HCT116 (cell line): ENCODE results near the gene LAMA1. TPM values are rescaled to one million over a fixed set of nuclear protein-coding genes. Genes with fewer than 3 reads are reported as not detected.

Experiments used
- ATAC-seq: fragments of 200-7000 bp; cut with Tn5 transposase; 2 replicates; pipeline ENCODE4 v1.9.1; 2020; ENCODE audit warnings: mild to moderate bottlenecking, moderate library complexity
- BruUV-seq: library from RNA; stranded (reverse); fragments of 400-500 nt; replicated peaks from 2 replicates; lab custom pipeline; 2021; lab: Mats Ljungman, UMichigan
- CTCF ChIA-PET: fragments of 300-600 bp; sonication (Branson Sonifier 250); formaldehyde crosslinking; loops from one replicate; lab custom pipeline; 2021; ENCODE audit warnings: antibody characterized with exemption; lab: Charles Lee
- POLR2A ChIA-PET: fragments of 300-600, 350-600 bp; sonication (Branson Sonifier 250); formaldehyde crosslinking; loops from one replicate; lab custom pipeline; 2021; ENCODE audit warnings: antibody characterized with exemption; lab: Charles Lee
- RAD21 ChIA-PET, 2 experiments: fragments of 300-600 bp; sonication (Branson Sonifier 250); formaldehyde crosslinking; loops; one replicate each; lab custom pipeline; 2023; ENCODE audit warnings: low total read pairs in 2 of 2; ENCODE audit not compliant: uncharacterized antibody in 2 of 2, unreplicated experiment in 2 of 2, low non-redundant PET in 1 of 2; lab: Charles Lee
- DNase-seq: peaks from one replicate; pipeline ENCODE4 v3.0.0-alpha.2; 2010; ENCODE audit warnings: low read depth, low spot score
- H2AFZ ChIP-seq: fragments of 200-600 bp; shearing (Covaris generic), sonication (generic); 2 replicates; pipeline ENCODE4 v1.6.1; 2017; ENCODE audit warnings: low read depth, mixed run types, mixed read lengths, antibody characterized with exemption, low read length; ENCODE audit not compliant: poor library complexity, severe bottlenecking
- H3K27ac ChIP-seq: 2 replicates; pipeline ENCODE4 v1.5.1; 2012; ENCODE audit warnings: low read depth, low read length
- H3K27me3 ChIP-seq: fragments of 200-600 bp; sonication (generic); 2 replicates; pipeline ENCODE4 v1.6.1; 2016; ENCODE audit warnings: mixed run types, low read length, mixed read lengths; ENCODE audit not compliant: insufficient read depth
- H3K36me3 ChIP-seq, 2 experiments: fragments of 200-500 bp in 1 of 2; fragments of 200-600 bp in 1 of 2; sonication (Bioruptor generic) in 1 of 2; sonication (generic) in 1 of 2; 2 replicates each; pipeline versions ENCODE4 v1.5.1 to v1.6.1; 2014 to 2016; ENCODE audit warnings: low read length in 2 of 2, inconsistent platforms in 1 of 2, mixed read lengths in 1 of 2, mixed run types in 1 of 2; ENCODE audit not compliant: insufficient read depth in 2 of 2, control insufficient read depth in 1 of 2
- H3K4me1 ChIP-seq, 2 experiments: fragments of 200-600 bp in 1 of 2; sonication (generic) in 1 of 2; 2 replicates each; pipeline versions ENCODE4 v1.5.1 to v1.6.1; 2012 to 2017; ENCODE audit warnings: low read length in 2 of 2, inconsistent platforms in 1 of 2, mild to moderate bottlenecking in 1 of 2, mixed read lengths in 1 of 2, mixed run types in 1 of 2, moderate library complexity in 1 of 2; ENCODE audit not compliant: insufficient read depth in 2 of 2, control insufficient read depth in 1 of 2
- H3K4me2 ChIP-seq: fragments of 200-600 bp; sonication (generic); 2 replicates; pipeline ENCODE4 v1.6.1; 2017; ENCODE audit warnings: mixed run types, low read length, mixed read lengths
- H3K4me3 ChIP-seq, 2 experiments: fragments of 200-600 bp in 1 of 2; sonication (generic) in 1 of 2; replicated peaks in 1 of 2; 2 replicates each; pipeline ENCODE4 v1.5.1; 2011 to 2016; ENCODE audit warnings: low read length in 2 of 2, control low read depth in 1 of 2, low read depth in 1 of 2, mild to moderate bottlenecking in 1 of 2, mixed read lengths in 1 of 2, mixed run types in 1 of 2
- H3K79me2 ChIP-seq: fragments of 200-600 bp; sonication (generic); 2 replicates; pipeline ENCODE4 v1.6.1; 2017; ENCODE audit warnings: mild to moderate bottlenecking, mixed run types, low read length, moderate library complexity, mixed read lengths; ENCODE audit not compliant: insufficient read depth
- H3K9ac ChIP-seq: fragments of 200-600 bp; sonication (generic); 2 replicates; pipeline ENCODE4 v1.6.1; 2016; ENCODE audit warnings: low read length, mixed read lengths
- H3K9me2 ChIP-seq: fragments of 200-600 bp; sonication (generic), shearing (Covaris generic); 2 replicates; pipeline ENCODE4 v1.6.1; 2017; ENCODE audit warnings: mixed run types, mild to moderate bottlenecking, moderate library complexity; ENCODE audit not compliant: insufficient read depth
- H3K9me3 ChIP-seq, 2 experiments: fragments of 200-500 bp in 1 of 2; fragments of 200-600 bp in 1 of 2; sonication (Bioruptor generic) in 1 of 2; sonication (generic) in 1 of 2; 2 replicates each; pipeline ENCODE4 v1.6.1; 2014 to 2017; ENCODE audit warnings: low read length in 2 of 2, mixed read lengths in 2 of 2, inconsistent platforms in 1 of 2, low read depth in 1 of 2, mild to moderate bottlenecking in 1 of 2, mixed run types in 1 of 2, moderate library complexity in 1 of 2; ENCODE audit not compliant: control insufficient read depth in 1 of 2, insufficient read depth in 1 of 2
- H4K20me1 ChIP-seq: fragments of 200-600 bp; sonication (generic), shearing (Covaris generic); 2 replicates; pipeline ENCODE4 v1.6.1; 2017; ENCODE audit warnings: mixed run types, mild to moderate bottlenecking, moderate library complexity; ENCODE audit not compliant: insufficient read depth
- CBX3 ChIP-seq: IDR thresholded peaks from 2 replicates; pipeline ENCODE4 v1.6.1; 2012; ENCODE audit warnings: low read depth
- CEBPB ChIP-seq: IDR thresholded peaks from 2 replicates; pipeline ENCODE4 v1.6.1; 2012; ENCODE audit warnings: low read depth
- EZH2 ChIP-seq: fragments of 200-600 bp; sonication (generic); IDR thresholded peaks from 2 replicates; pipeline ENCODE4 v1.6.1; 2017; ENCODE audit warnings: antibody characterized with exemption, mixed run types
- EZH2phosphoT487 ChIP-seq: fragments of 200-600 bp; IDR thresholded peaks from 2 replicates; pipeline ENCODE4 v1.6.1; 2018; ENCODE audit warnings: antibody characterized with exemption, borderline replicate concordance
- JUND ChIP-seq: IDR thresholded peaks from 2 replicates; pipeline ENCODE4 v1.6.1; 2012
- POLR2A ChIP-seq: IDR thresholded peaks from 2 replicates; pipeline ENCODE4 v1.7.0; 2011; ENCODE audit warnings: borderline replicate concordance; ENCODE audit not compliant: insufficient read depth, insufficient read length; ENCODE audit errors: extremely low read depth
- POLR2AphosphoS5 ChIP-seq: IDR thresholded peaks from 2 replicates; pipeline ENCODE4 v1.6.1; 2011; ENCODE audit warnings: mild to moderate bottlenecking, low read depth, low read length, moderate library complexity
- RAD21 ChIP-seq: IDR thresholded peaks from 2 replicates; pipeline ENCODE4 v1.6.1; 2012; ENCODE audit warnings: low read depth, mild to moderate bottlenecking
- SIN3A ChIP-seq: IDR thresholded peaks from 2 replicates; pipeline ENCODE4 v1.6.1; 2012; ENCODE audit warnings: low read depth
- intact Hi-C: fragments of 100-400 bp; cut with micrococcal nuclease; formaldehyde crosslinking; loops from 2 replicates; pipeline ENCODE4 v1.10.0; 2022
- total RNA-seq: library from RNA; stranded (reverse); gene quantifications from one replicate; pipeline ENCODE4 v1.2.1, GENCODE V29; 2021; ENCODE audit not compliant: unreplicated experiment
- TF ChIP-seq, protein P1 (sequence below): IDR thresholded peaks from 2 replicates; pipeline ENCODE4 v1.6.1; 2011; ENCODE audit warnings: mild to moderate bottlenecking, low read length, moderate library complexity; ENCODE audit not compliant: insufficient replicate concordance; ENCODE audit errors: extremely low read depth
- TF ChIP-seq, protein P2 (sequence below): IDR thresholded peaks from 2 replicates; pipeline ENCODE4 v1.6.1; 2012
- TF ChIP-seq, protein P3 (sequence below): IDR thresholded peaks from 2 replicates; pipeline ENCODE4 v1.6.1; 2012; ENCODE audit warnings: low read depth
- TF ChIP-seq, protein P4 (sequence below): IDR thresholded peaks from 2 replicates; pipeline ENCODE4 v1.6.1; 2012

Gene LAMA1
- total RNA-seq, 1 experiment from 2014 or later, result 0.05 TPM

DNA sequence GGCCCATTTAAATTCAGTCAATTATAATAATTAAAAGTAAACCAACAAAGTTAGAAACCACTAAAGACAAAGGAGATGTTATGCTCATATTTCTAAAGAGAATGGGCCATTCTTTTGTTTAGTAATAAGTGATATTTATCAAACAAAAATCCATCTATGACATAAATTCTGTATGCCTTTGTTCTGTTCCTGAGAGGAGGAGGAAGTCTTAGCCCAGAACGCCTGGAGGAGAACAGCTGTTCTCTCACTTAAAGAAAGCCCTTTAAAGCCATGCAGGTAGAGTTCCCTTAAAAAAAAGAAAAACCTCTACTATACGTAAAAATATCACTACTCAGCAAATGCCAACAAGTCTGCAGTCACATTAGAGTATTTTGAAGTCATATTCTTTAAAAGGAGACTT, 15.5 kb downstream of the LAMA1 start:
- no peaks in the 10 kb centered on the region for H3K27me3 ChIP-seq
- CTCF ChIA-PET, result no interaction called here

More for the DNA sequence above, 15.5 kb downstream of the LAMA1 start:
- Histone ChIP-seq H3K9ac (no peak overlapping the region), H3K4me2 (no peak overlapping the region), H3K4me3 (no peak overlapping the region), H2AFZ (no peak overlapping the region), H3K79me2 (no peaks in the 10 kb centered on the region), H3K4me1 (no peaks in the 10 kb centered on the region), H4K20me1 (no peaks in the 10 kb centered on the region), H3K27ac (no peak overlapping the region), H3K36me3 (no peaks in the 10 kb centered on the region), H3K9me2 (no peaks in the 10 kb centered on the region), H3K9me3 (peaks cover 5 to 13% of the 10 kb centered on the region in 2 experiments; a peak in 1 of 4 replicates)
- ATAC-seq (no peak), DNase-seq (no peak)
- no TSS peak for BruUV-seq
- intact Hi-C loops, result no loop called here
- TF ChIP-seq POLR2A, result no peak
- TF ChIP-seq, protein P1, sequence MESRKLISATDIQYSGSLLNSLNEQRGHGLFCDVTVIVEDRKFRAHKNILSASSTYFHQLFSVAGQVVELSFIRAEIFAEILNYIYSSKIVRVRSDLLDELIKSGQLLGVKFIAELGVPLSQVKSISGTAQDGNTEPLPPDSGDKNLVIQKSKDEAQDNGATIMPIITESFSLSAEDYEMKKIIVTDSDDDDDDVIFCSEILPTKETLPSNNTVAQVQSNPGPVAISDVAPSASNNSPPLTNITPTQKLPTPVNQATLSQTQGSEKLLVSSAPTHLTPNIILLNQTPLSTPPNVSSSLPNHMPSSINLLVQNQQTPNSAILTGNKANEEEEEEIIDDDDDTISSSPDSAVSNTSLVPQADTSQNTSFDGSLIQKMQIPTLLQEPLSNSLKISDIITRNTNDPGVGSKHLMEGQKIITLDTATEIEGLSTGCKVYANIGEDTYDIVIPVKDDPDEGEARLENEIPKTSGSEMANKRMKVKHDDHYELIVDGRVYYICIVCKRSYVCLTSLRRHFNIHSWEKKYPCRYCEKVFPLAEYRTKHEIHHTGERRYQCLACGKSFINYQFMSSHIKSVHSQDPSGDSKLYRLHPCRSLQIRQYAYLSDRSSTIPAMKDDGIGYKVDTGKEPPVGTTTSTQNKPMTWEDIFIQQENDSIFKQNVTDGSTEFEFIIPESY, result no peak
- no peak for TF ChIP-seq EZH2phosphoT487
- TF ChIP-seq POLR2AphosphoS5, result no peak
- no peak for TF ChIP-seq EZH2
- TF ChIP-seq RAD21, result no peak
- TF ChIP-seq, protein P2, sequence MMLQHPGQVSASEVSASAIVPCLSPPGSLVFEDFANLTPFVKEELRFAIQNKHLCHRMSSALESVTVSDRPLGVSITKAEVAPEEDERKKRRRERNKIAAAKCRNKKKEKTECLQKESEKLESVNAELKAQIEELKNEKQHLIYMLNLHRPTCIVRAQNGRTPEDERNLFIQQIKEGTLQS, result no peak
- TF ChIP-seq, protein P3, sequence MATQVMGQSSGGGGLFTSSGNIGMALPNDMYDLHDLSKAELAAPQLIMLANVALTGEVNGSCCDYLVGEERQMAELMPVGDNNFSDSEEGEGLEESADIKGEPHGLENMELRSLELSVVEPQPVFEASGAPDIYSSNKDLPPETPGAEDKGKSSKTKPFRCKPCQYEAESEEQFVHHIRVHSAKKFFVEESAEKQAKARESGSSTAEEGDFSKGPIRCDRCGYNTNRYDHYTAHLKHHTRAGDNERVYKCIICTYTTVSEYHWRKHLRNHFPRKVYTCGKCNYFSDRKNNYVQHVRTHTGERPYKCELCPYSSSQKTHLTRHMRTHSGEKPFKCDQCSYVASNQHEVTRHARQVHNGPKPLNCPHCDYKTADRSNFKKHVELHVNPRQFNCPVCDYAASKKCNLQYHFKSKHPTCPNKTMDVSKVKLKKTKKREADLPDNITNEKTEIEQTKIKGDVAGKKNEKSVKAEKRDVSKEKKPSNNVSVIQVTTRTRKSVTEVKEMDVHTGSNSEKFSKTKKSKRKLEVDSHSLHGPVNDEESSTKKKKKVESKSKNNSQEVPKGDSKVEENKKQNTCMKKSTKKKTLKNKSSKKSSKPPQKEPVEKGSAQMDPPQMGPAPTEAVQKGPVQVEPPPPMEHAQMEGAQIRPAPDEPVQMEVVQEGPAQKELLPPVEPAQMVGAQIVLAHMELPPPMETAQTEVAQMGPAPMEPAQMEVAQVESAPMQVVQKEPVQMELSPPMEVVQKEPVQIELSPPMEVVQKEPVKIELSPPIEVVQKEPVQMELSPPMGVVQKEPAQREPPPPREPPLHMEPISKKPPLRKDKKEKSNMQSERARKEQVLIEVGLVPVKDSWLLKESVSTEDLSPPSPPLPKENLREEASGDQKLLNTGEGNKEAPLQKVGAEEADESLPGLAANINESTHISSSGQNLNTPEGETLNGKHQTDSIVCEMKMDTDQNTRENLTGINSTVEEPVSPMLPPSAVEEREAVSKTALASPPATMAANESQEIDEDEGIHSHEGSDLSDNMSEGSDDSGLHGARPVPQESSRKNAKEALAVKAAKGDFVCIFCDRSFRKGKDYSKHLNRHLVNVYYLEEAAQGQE, result no peak
- TF ChIP-seq CBX3, result no peak
- TF ChIP-seq, protein P4, sequence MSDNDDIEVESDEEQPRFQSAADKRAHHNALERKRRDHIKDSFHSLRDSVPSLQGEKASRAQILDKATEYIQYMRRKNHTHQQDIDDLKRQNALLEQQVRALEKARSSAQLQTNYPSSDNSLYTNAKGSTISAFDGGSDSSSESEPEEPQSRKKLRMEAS, result no peak
- TF ChIP-seq SIN3A, result no peak
- no peak for TF ChIP-seq CEBPB
- TF ChIP-seq JUND, result no peak
- ChIA-PET RAD21 (no interaction called here), POLR2A (no interaction called here)
